SK-N-SH (cell line): ENCODE measurements around the gene KICS2. TPM values are rescaled to one million over a fixed set of nuclear protein-coding genes. Genes with fewer than 3 reads are reported as not detected.

Experiments
- CTCF ChIA-PET: fragments of 300-600, 350-600 bp; formaldehyde crosslinking; extraction: SDS; loops from one replicate; lab custom pipeline; 2021; lab: Yijun Ruan, JAX
- POLR2A ChIA-PET: fragments of 350-600 bp; sonication (Branson Sonifier 250); formaldehyde crosslinking; extraction: SDS; loops from one replicate; lab custom pipeline; 2020; ENCODE audit warnings: antibody characterized with exemption, inconsistent platforms; lab: Yijun Ruan, JAX
- DNase-seq: peaks from one replicate; pipeline ENCODE4 v3.0.0; 2012
- H2AFZ ChIP-seq: fragments of 200-600 bp; sonication (generic); 2 replicates; pipeline ENCODE4 v1.8.1; 2016; ENCODE audit warnings: antibody characterized with exemption, mild to moderate bottlenecking, low read depth
- H3F3A ChIP-seq: fragments of 200-600 bp; sonication (generic); replicated peaks from 2 replicates; pipeline ENCODE3; 2016; ENCODE audit warnings: antibody characterized with exemption, mild to moderate bottlenecking; ENCODE audit not compliant: insufficient read depth
- H3K27ac ChIP-seq, 2 experiments: fragments of 200-500 bp in 1 of 2; fragments of 200-600 bp in 1 of 2; sonication (Bioruptor generic) in 1 of 2; sonication (generic), shearing (Covaris generic) in 1 of 2; 2 replicates each; pipeline versions ENCODE4 v1.5.1 to v1.6.1; 2014 to 2016; ENCODE audit warnings: low read depth in 2 of 2, inconsistent platforms in 1 of 2, low read length in 1 of 2, mild to moderate bottlenecking in 1 of 2, mixed read lengths in 1 of 2
- H3K27me3 ChIP-seq: fragments of 200-600 bp; sonication (generic), shearing (Covaris generic); 2 replicates; pipeline ENCODE4 v1.6.1; 2016; ENCODE audit warnings: mixed run types; ENCODE audit not compliant: insufficient read depth
- H3K36me3 ChIP-seq, 2 experiments: fragments of 200-500 bp in 1 of 2; fragments of 200-600 bp in 1 of 2; sonication (Bioruptor generic) in 1 of 2; sonication (generic) in 1 of 2; replicated peaks in 1 of 2; 2 replicates each; pipeline versions ENCODE3 to v1.5.1; 2014 to 2016; ENCODE audit warnings: low read length in 1 of 2, mild to moderate bottlenecking in 1 of 2; ENCODE audit not compliant: insufficient read depth in 2 of 2, control insufficient read depth in 1 of 2
- H3K4me1 ChIP-seq, 2 experiments: fragments of 200-500 bp in 1 of 2; fragments of 200-600 bp in 1 of 2; sonication (Bioruptor generic) in 1 of 2; sonication (generic), shearing (Covaris generic) in 1 of 2; 2 replicates each; pipeline versions ENCODE4 v1.5.1 to v1.6.1; 2014 to 2016; ENCODE audit warnings: low read depth in 1 of 2, low read length in 1 of 2, mixed run types in 1 of 2; ENCODE audit not compliant: insufficient read depth in 2 of 2, control insufficient read depth in 1 of 2
- H3K4me2 ChIP-seq: fragments of 200-600 bp; sonication (generic), shearing (Covaris generic); 2 replicates; pipeline ENCODE4 v1.6.1; 2017; ENCODE audit warnings: mixed run types
- H3K4me3 ChIP-seq, 2 experiments: fragments of 200-500 bp in 1 of 2; fragments of 200-600 bp in 1 of 2; sonication (Bioruptor generic) in 1 of 2; sonication (generic), shearing (Covaris generic) in 1 of 2; 2 replicates each; pipeline versions ENCODE4 v1.5.1 to v1.8.1; 2014 to 2016; ENCODE audit warnings: low read depth in 2 of 2, inconsistent platforms in 1 of 2, low read length in 1 of 2, mild to moderate bottlenecking in 1 of 2, mixed read lengths in 1 of 2, moderate library complexity in 1 of 2
- H3K79me2 ChIP-seq: fragments of 200-600 bp; sonication (generic); 2 replicates; pipeline ENCODE4 v1.8.1; 2017; ENCODE audit warnings: mild to moderate bottlenecking; ENCODE audit not compliant: insufficient read depth
- H3K9ac ChIP-seq: fragments of 200-600 bp; sonication (generic); 2 replicates; pipeline ENCODE4 v1.6.1; 2017; ENCODE audit warnings: mixed run types
- H3K9me2 ChIP-seq: fragments of 200-600 bp; sonication (generic); 2 replicates; pipeline ENCODE4 v1.6.1; 2017; ENCODE audit warnings: mixed run types
- H3K9me3 ChIP-seq: fragments of 200-600 bp; sonication (generic); 2 replicates; pipeline ENCODE4 v1.6.1; 2017; ENCODE audit warnings: mixed run types, mild to moderate bottlenecking, moderate library complexity
- H4K20me1 ChIP-seq: fragments of 200-600 bp; sonication (generic); 2 replicates; pipeline ENCODE4 v1.6.1; 2017; ENCODE audit warnings: mild to moderate bottlenecking, mixed run types; ENCODE audit not compliant: insufficient read depth
- CTCF ChIP-seq: fragments of 200-600 bp; sonication (generic); IDR thresholded peaks from 2 replicates; pipeline ENCODE4 v1.6.1; 2017; ENCODE audit warnings: antibody characterized with exemption, mild to moderate bottlenecking, moderate library complexity
- FOXJ3 ChIP-seq: sonication (generic); formaldehyde crosslinking; IDR thresholded peaks from 2 replicates; pipeline ENCODE4 v1.5.1; 2020; ENCODE audit warnings: mild to moderate bottlenecking, missing genetic modification reagents
- FOXM1 ChIP-seq: IDR thresholded peaks from 2 replicates; pipeline ENCODE4 v1.4.0; 2012; ENCODE audit warnings: low read depth, mild to moderate bottlenecking
- NRF1 ChIP-seq: IDR thresholded peaks from 2 replicates; pipeline ENCODE4 v1.6.1; 2012; ENCODE audit warnings: low read depth, mild to moderate bottlenecking, low read length
- POLR2AphosphoS5 ChIP-seq: IDR thresholded peaks from 2 replicates; pipeline ENCODE4 v1.6.1; 2012; ENCODE audit warnings: low read depth, low read length
- RAD21 ChIP-seq: IDR thresholded peaks from 2 replicates; pipeline ENCODE4 v1.6.1; 2012; ENCODE audit warnings: mild to moderate bottlenecking, low read length
- TAF1 ChIP-seq: IDR thresholded peaks from 2 replicates; pipeline ENCODE4 v1.6.1; 2012; ENCODE audit warnings: low read depth, mild to moderate bottlenecking, low read length, moderate library complexity, borderline replicate concordance
- TEAD4 ChIP-seq: IDR thresholded peaks from 2 replicates; pipeline ENCODE4 v1.4.0; 2012; ENCODE audit warnings: mild to moderate bottlenecking, borderline replicate concordance; ENCODE audit not compliant: insufficient read depth
- WGBS: methylation state at CpG from one replicate; pipeline ENCODE4 v1.1.6; 2017; ENCODE audit warnings: low lambda C conversion rate; 5-methylcytosine and 5-hydroxymethylcytosine counted together
- polyA plus RNA-seq, 3 experiments: library from polyadenylated mRNA; depleted of rRNA; stranded (reverse); fragments of >200 nt; gene quantifications; 2 replicates each; pipeline ENCODE4 v1.2.3, GENCODE V29; 2012
- TF ChIP-seq, protein P1 (sequence below): IDR thresholded peaks from 2 replicates; pipeline ENCODE4 v1.6.1; 2012; ENCODE audit warnings: mild to moderate bottlenecking, low read depth, low read length, moderate library complexity
- TF ChIP-seq, protein P2 (sequence below): IDR thresholded peaks from 2 replicates; pipeline ENCODE4 v1.4.0; 2012; ENCODE audit warnings: low read depth

KICS2 gene
- polyA plus RNA-seq, 1 of the 3 experiments (the other 2 are of a cell fraction): 4.1 TPM

DNA sequence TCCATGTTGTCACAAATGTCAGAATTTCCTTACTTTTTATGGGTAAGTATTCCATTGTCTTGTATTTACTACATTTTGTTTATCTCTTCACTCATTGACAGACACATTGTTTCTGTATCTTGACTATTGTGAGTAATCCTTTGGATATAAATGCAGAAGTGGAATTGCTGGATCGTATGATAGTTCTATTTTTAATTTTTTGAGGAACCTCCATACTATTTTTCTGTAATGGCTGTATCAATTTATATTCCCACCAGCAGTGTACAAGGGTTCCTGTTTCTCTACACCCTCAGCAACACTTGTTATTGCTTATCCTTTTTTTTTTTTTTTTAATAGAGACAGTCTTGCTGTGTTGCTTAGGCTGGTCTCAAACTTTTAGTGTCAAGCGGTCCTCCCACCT lies 3.5 kb upstream of the KICS2 start (continued):
- TF ChIP-seq, protein P1, sequence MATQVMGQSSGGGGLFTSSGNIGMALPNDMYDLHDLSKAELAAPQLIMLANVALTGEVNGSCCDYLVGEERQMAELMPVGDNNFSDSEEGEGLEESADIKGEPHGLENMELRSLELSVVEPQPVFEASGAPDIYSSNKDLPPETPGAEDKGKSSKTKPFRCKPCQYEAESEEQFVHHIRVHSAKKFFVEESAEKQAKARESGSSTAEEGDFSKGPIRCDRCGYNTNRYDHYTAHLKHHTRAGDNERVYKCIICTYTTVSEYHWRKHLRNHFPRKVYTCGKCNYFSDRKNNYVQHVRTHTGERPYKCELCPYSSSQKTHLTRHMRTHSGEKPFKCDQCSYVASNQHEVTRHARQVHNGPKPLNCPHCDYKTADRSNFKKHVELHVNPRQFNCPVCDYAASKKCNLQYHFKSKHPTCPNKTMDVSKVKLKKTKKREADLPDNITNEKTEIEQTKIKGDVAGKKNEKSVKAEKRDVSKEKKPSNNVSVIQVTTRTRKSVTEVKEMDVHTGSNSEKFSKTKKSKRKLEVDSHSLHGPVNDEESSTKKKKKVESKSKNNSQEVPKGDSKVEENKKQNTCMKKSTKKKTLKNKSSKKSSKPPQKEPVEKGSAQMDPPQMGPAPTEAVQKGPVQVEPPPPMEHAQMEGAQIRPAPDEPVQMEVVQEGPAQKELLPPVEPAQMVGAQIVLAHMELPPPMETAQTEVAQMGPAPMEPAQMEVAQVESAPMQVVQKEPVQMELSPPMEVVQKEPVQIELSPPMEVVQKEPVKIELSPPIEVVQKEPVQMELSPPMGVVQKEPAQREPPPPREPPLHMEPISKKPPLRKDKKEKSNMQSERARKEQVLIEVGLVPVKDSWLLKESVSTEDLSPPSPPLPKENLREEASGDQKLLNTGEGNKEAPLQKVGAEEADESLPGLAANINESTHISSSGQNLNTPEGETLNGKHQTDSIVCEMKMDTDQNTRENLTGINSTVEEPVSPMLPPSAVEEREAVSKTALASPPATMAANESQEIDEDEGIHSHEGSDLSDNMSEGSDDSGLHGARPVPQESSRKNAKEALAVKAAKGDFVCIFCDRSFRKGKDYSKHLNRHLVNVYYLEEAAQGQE: no peak
- no peak for TF ChIP-seq FOXM1
- TF ChIP-seq TEAD4: no peak
- TF ChIP-seq, protein P2, sequence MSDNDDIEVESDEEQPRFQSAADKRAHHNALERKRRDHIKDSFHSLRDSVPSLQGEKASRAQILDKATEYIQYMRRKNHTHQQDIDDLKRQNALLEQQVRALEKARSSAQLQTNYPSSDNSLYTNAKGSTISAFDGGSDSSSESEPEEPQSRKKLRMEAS: no peak
- no peak for TF ChIP-seq TAF1
- TF ChIP-seq RAD21: no peak
- TF ChIP-seq FOXJ3: no peak

GRCh38 chr12:64221651-64222008 lies 466 bp downstream of the KICS2 start:
- Histone ChIP-seq H3K79me2 (peaks cover 9% of the 10 kb centered on the region), H4K20me1 (no peaks in the 10 kb centered on the region), H2AFZ (peak overlapping the region; percentile 98), H3K36me3 (no peaks in the 10 kb centered on the region), H3K27ac (peak overlapping the region; percentile 82 to 85), H3K27me3 (no peaks in the 10 kb centered on the region), H3K9ac (peak overlapping the region; percentile 80), H3K9me2 (no peaks in the 10 kb centered on the region), H3K4me3 (peak overlapping the region; percentile 76 to 98), H3K9me3 (no peaks in the 10 kb centered on the region), H3F3A (no peaks in the 10 kb centered on the region), H3K4me2 (peak overlapping the region; percentile 68), H3K4me1 (peaks cover 8 to 12% of the 10 kb centered on the region in 2 experiments; a peak in 3 of 4 replicates)
- WGBS: under 1% methylated on average over 11 of the region's 16 CpGs
- peak; percentile 80 for DNase-seq
- POLR2A ChIA-PET: interaction anchor here (1.3 kb wide), 1 partner anchor 378 kb away, joined by 12 read pairs; the partner anchor contains the start of gene SRGAP1
- TF ChIP-seq CTCF: no peak
- no peak for TF ChIP-seq POLR2AphosphoS5
- 0 out of 2 replicates have a peak, but pooled peaks have one; percentile 19 for TF ChIP-seq NRF1
- CTCF ChIA-PET: interaction anchor here (1.1 to 2.6 kb wide), 4 partner anchors 34 to 395 kb away, joined by 3 to 15 read pairs (median 4); partner anchors contain the start of gene SRGAP1
